GM21423 (cell line): Measurements from ENCODE around the gene DOCK8.
"Not testable (repeated sequence)": the region's sequence is repeated elsewhere in the genome, so short reads cannot be mapped to it uniquely, and the experiment has no call there.

ENCODE experiments used
- ATAC-seq: cut with Tn5 transposase; IDR thresholded peaks from one replicate; pipeline ENCODE4 v1.9.1; 2021; ENCODE audit warnings: mild to moderate bottlenecking, moderate library complexity; ENCODE audit not compliant: unreplicated experiment

Gene DOCK8

DNA sequence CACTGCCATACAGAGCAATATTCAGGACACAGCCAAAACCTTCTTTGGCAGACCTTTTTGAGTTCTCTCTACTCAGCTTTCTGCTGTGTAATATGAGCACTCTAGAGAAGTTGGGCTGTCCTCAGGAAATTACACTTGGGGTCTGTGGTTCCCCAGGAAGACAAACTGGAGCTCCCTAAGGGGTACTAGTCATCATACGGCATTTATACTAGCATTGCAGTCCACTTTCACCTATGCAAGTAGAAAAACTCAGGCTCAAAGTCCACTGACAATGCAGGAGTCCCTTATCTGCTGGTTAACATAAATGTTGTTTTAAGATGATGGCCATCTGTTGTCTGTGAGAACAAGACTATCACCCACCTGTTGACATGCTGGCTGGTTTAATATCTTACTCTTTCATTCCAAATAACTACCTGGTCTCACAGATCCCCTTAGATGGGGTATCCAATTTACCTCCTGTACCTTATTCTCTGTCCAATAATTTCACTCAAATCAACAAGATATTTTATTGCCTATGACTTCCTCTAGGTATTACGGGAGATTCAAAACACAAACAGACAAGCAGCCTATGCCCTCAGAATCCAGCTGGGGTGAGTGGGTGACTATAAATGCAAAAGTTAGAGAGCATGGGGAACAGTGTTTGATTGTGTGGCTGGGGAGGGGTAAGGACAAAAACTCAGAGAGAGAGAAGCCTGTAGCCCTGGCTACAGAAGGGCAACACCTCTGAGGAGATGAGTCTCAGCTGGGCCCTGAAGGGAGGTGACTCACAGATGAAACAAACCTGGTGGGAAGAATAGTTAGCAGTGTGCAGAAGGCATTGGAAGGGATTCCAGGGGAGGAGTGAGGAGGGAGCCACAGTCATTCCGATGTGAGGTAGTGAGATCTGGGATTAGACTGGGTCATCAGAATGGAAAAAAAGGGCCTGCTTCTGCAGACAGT is 10.2 kb downstream of the DOCK8 start:
- peak; percentile 51 for ATAC-seq

DNA sequence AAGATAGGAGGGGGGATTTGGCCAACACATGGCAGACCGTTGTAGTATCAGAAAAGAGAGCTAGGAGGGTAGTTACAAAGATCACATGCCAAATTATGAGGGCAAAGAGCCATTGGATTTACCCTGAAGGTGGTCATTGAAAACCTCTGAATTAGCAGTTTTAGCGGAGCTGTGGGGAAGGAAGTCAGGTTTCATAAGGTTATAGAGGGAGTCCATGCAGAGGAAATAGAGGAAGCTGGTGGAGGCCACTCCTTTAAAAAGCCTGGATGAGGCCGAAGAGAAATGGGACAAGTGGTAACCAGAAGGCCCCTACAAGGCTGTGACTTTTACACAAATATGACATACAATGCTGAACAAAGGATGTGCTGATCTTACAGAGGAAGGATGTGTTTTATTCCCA is 13.2 kb downstream of the DOCK8 start:
- no peak for ATAC-seq

DNA sequence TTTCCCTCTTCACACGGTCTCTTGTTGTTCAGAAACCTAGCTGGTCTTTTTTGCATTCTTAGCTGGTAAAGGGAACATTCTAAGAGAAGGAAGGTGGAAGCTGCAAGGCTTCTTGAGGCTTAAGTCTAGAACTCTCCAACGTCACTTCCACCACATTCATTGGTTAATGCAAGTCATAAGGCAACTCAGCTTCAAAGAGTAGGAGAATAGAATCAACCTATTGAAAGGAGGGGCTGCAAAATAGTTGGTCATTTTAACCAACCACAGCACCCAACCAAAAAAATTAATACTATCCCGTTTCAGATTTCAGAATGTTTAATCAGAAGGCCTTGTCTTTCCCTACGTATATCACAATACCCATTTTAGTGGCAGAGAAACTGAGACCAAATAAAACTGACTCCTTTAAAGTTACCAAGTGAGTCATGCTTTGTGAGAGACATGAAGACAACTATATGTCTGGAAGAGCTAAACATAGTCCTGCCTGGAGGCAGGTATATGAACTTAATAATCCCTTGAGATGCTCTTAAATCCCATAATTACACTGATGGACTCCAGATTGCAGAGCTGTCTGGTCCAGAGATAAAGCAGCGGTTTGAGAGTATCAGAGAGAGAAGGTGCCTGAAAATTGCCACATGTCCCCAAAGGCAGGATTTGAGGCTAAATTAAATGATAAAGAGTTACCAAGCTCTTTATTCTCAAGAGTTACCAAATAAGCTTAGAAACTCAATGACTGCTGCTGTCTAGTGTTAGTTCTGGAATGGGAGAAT is 14.4 kb downstream of the DOCK8 start:
- no peak for ATAC-seq

DNA sequence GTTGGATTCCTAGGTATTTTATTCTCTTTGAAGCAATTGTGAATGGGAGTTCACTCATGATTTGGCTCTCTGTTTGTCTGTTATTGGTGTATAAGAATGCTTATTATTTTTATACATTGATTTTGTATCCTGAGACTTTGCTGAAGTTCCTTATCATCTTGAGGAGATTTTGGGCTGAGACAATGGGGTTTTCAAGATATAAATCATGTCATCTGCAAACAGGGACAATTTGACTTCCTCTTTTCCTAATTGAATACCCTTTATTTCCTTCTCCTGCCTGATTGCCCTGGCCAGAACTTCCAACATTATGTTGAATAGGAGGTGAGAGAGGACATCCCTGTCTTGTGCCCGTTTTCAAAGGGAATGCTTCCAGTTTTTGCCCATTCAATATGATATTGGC is 17.0 kb downstream of the DOCK8 start:
- ATAC-seq: not testable (repeated sequence)

DNA sequence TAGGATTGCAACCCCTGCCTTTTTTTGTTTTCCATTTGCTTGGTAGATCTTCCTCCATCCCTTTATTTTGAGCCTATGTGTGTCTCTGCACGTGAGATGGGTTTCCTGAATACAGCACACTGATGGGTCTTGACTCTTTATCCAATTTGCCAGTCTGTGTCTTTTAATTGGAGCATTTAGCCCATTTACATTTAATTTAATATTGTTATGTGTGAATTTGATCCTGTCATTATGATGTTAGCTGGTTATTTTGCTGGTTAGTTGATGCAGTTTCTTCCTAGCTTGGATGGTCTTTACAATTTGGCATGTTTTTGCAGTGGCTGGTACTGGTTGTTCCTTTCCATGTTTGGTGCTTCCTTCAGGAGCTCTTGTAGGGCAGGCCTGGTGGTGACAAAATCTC is 19.0 kb downstream of the DOCK8 start:
- not testable (repeated sequence) for ATAC-seq

DNA sequence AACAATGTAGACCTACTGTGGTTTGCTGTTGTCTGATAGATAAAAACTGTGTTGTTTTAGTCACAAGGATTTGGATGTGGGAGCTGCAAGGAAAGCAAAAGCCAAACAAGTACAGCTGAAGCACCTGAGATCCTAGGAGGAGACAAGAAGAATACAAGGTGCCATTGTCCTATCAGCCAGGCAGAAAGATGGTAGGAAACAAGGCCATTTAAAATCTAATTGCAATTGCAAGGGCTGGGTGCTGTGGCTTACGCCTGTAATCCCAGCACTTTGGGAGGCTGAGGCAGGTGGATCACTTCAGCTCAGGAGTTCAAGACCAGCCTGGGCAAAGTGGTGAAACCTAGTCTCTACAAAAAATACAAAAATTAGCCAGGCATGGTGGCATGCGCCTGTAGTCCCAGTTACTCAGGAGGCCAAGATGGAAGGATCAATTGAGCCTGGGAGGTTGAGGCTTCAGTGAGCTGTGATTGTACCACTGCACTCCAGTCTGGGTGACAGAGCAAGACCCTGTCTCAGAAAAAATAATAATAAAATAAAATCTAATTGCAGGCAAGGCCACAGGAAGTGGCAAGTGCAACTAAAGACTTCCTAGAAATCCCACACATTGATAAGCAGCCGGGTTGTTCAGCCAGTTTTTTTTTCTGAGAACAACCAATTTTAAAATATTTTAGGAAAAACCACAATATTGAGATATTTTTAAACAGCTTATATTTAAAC is 22.6 kb downstream of the DOCK8 start:
- no peak for ATAC-seq

DNA sequence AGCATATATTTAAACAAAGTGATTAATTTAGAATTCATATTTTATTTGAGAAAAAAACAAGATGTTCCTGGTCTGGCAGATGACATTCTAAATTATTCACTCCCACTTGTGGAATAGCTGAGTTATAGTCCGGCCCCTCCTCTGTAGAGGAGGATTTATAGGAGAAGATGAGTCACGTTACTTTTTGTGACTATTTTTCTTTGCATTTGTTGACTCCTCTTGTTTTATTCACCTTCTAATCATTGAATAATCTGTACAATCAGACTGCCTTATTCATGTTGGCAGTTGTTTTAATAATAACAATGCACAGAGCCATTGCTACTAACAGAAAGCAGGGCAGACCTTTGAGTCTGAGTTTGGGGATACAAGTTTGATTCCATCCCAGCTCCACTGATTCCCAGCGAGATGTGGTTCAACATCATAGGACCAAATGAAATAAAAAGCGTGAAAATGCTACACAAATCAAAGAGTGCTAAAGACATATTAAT is 23.2 kb downstream of the DOCK8 start:
- no peak for ATAC-seq

DNA sequence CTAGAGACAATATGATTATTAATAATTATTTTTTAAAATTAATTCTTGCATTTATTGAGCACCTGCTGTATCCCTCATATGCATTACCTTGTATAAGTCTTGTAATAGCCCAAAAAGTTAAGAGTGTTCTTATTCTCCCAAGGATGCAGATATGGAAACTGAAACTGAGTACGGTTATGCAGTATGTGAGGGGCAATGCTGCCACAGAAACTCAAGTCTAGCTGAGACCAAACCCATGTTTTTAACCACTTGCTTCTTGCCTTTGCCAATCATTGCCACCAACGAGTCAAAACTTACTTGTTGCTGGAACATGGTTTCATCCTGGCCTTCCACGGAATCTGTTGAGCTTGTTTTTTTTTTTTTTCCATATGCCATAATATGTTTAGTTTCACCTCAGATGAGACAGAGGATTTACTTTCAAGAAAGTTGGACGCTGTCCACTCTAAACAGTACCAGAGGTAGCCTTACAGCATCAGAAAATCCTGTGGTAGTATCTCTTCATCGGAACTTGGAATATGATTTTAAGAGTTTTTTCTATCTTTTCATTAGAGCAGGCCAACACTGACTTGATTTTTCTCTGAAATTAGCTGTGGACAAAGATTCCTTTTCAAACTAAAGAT is 27.9 kb downstream of the DOCK8 start:
- ATAC-seq: peak; percentile 40

DNA sequence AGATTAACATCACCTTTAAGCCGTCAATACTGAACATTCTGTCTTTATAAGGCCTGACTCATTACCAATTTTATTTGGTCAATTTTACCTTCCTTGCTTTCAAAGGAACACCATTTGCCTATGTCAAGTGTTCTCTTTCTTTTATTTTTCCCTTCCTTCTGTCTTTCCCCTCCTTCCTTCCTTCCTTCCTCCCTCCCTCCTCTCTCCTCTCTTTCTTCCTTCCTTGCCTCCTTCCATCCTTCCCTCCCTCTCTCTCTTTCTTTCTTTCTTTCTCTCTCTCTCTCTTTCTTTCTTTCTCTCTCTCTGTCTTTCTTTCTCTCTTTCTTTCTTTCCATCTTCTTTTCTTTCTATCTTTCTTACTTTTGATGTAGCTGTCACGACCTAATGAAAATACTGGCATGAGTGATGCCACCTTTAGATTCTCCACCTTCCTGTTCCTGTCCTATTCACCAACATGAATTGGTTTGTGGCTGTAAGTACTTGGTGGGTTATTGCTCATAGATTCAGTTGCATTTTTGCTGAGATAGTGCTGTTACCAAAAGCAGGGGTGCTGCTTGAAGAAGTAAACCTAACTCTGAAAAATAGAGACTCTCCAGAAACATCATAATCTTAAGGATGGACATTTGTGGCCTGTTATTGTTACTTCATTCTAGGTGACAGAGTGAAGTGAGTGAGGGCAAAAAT is 33.8 kb downstream of the DOCK8 start:
- ATAC-seq: no peak

DNA sequence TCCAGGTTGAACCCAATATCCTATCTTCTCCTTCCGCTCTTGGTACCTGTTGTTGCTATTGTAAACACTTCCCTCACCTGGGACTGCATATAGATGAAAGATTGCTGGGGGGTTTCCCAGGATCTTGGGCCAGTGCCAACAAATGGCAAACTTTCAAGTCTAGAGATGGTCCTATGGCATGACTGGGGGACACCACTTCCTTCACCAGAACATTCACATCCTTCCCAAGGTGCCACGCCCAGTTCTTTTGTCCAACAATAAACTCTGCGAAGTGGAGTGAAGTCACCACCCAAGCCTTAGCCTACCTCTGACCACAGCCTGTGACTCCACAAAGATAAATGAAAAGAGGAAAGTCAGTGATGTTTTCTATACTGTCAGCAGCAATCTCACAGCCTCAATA is 34.4 kb downstream of the DOCK8 start:
- no peak for ATAC-seq

DNA sequence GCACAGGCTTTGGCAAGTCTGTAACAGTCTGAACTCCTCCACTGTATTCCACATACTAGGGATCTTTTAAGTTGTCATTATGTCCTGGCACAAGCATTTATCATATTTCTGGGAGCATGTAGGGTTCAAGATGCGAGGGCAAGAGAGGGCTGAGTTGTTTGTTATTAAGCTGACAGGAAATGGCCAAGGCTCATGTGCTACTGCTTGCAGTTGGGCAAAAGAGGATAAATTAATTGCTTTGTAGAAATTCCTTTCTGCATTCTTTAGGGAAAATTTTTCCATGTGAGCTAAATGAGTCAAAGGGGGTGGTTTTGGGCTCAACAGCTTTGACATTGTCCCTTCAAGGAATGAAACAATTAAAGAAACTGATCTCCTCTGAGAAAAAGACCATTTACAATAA is 35.4 kb downstream of the DOCK8 start:
- ATAC-seq: no peak

DNA sequence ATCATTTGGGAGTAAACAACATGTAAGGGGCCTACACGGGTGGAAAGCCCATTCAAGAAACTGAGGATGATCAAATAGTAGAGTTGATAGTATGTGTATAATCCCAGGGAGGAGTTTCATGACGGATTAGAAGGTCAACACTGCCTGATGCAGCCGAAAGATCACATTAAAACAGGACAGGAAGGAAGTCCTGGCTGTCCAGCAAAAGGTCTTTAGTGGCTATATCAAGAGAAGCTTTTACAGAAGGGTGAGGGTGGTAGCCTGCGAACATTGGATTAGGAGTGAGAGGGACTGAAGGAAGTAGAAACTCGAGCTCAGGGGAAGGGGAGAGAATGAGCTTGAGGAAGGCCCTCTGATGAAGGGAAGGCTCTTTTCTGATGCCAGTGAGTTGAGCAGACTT is 36.0 kb downstream of the DOCK8 start:
- no peak for ATAC-seq

DNA sequence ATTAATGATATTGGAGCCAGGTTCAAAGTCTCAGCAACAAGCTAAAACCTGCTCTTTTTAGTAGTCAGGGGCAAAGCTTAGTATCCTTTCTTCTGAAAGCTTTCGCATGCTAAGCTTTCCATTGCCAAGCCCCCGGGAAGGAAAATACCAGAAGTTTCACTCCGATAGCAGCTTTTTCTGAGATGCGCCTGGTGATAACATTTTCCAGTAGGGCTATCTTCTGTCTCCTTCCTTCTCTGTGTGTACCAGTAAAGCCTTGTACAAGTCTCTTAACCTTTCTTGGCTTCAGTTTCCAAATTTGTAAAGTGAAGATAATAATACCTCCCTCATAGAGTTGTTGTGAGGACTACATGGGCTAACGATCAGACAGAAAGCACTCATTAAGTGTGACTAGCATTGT is 36.7 kb downstream of the DOCK8 start:
- ATAC-seq: no peak

DNA sequence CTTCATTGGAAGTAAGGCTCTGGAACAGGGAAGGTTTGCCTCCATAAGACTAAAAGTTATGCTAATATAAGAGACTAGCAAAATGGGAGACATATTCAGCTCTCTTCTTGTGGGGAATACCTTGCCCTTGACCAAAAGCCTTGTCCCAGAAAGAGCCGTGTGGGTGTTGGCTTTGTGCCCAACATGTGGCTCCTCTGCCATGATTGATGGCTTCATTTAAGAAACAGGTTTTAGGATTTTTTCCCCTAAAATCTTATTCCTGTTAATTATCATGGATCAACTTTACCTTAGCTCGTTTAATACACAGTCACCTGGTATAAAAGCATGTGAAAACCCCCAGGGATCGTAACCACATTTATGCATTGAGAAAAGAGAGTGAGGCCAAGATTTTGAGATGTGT is 38.9 kb downstream of the DOCK8 start:
- ATAC-seq: no peak

DNA sequence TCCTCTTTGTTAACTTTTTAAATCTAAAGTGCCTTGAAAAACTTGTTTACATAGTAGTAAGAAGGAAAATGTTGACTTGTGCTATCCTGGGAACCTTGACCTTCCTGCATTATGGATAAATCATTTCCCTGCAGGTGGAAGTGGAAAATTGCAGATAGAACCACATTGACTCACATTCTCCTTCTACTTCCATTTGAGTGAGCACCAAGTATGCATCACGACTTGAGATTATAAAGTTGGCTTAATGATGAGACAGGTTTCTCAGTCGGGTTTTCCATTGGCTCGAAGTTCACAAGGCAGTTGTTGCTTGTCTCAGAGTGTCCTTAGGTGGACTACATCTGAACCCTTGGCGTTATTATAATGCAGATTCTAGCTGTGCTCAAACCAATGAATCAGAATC is 39.9 kb downstream of the DOCK8 start:
- ATAC-seq: no peak

DNA sequence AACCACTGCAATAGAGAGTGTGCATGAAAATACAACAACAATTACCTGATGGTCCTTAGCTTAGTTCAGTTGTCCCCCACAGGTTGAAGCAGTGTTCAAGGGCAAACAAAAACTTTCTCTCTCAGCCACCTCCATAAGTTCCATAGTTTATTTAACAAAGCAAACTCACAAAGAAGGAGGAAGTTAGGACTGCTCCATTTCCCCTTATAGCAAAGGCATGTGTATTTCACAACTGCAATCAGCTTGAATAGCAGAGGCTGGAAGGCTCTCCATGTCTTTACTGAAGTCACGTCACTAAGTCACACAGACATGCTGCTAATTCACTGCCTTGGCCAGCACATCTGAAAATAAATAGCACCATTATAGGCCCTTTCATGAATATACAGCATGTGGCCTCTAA is 43.3 kb downstream of the DOCK8 start:
- no peak for ATAC-seq

DNA sequence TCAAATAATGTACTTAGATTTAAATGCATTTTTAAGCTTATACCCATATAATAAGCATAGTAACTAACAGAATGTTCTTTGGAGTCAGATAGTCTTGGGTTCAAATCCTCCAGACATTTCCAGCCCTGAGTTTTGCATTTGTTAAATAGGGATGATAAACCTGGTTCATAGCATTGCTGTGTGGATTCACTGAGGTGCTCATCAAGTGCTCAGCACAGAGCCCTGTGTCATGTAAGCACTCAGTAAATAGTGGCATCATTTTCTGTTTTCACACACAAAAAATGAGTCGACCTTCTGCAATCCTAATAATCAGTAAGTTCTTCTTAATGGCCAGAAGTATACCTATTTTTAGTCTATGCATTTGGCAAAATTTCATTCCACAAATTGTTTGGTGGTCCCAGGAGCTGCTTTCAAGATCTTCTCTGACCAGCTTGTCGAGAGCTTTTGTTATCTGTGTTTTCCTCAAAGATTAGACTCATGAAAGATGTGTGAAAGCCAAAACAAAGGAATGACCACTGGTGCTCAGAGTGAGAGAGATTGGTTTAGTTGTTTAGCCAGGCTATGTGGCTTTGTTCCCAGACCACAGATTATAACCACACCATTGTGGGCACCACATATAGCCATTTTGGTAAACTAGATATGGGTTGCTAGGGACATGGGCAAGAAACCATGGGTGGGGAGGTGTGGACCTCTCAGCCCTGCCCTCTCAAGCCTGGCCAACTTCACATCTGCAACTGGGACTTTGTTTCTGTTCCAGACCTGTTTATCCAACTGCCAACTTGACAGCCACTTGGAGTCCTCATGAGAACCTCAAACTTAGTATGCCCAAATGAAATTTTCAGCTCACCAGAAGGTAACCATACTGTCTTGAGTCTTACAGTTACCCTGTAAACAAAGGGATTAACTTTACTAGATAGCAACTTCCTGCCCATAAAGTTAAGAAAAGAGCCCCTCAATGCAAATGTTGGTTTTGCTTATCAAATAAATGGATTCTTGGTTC is 45.0 kb downstream of the DOCK8 start:
- no peak for ATAC-seq

DNA sequence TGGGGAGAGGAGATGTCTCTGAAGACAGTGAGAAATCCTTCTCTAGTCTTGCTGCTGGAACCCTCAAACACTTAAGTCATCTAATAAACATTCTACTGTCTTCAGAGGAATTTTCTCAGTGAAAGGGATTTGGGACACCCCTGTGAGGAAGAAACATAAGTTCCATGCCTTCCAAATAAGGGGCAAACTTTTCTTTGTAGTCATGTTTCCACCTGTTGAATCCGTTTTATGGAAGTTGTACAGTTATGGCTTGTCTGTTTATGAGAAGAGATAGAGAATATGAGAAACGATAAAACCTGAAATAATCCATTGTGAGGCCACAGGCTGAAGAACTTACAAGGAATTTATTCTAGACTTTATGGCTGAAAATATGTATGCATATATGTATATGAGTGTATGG is 49.6 kb downstream of the DOCK8 start:
- ATAC-seq: no peak

DNA sequence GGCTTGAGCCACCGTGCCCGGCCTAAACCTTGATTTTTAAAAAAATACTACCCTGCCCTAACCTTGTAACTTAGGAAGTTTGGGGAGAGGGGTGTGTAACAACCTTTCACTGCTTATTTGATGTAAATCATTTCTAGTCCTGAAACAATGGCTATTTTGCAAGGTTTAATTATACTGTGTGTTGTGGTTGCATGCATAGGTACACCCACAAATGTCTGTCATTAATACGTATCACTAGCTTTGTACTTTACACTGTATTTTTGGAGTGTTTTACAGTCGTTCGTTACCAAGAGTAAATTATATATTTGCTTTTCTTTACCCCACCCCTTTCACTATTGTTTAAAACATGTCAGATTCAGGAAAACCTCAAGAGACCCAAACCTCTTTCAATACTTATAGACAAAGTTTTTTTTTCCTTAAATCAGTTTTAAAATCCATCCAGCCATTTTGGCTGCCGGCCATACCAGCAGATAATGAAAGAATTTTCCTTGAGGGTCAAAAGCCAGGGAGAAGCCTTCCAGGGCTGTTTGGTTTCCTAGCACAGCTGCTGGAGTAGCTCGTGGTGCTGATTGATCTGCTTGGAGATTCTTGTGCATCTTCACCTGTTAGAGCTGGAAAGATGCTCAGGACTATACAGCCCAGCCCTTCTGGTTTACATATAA is 50.7 kb downstream of the DOCK8 start:
- ATAC-seq: no peak
